ENCODE measurements around the gene NABP1.
"Not testable (repeated sequence)": the region's sequence is repeated elsewhere in the genome, so short reads cannot be mapped to it uniquely, and the experiment has no call there.

The NABP1 gene

GRCh38 chr2:191677646-191678436 is at the start of gene NABP1:
TSS of gene NABP1 (plus strand) at chr2:191678136. CDS start at chr2:191678615, 479 bp downstream.
- peak; percentile 96 to 99 (median 98) for DNase-seq (ENCODE audit: low read depth in 3 of 3)

GRCh38 chr2:191629001-191629453 is 48.9 kb upstream of the NABP1 start:
- DNase-seq (ENCODE audit: low read depth in 3 of 3), result no peak

- DNase-seq (ENCODE audit: low read depth in 3 of 3), result no peak
Observed at GRCh38 chr2:191629976-191630712, 47.8 kb upstream of the NABP1 start.

GRCh38 chr2:191631754-191632153 is 46.2 kb upstream of the NABP1 start:
- DNase-seq (ENCODE audit: low read depth in 3 of 3), result no peak

- DNase-seq (ENCODE audit: low read depth in 3 of 3), result no peak
Observed at GRCh38 chr2:191632426-191632825, 45.5 kb upstream of the NABP1 start.

GRCh38 chr2:191634791-191635190 is 43.1 kb upstream of the NABP1 start:
- DNase-seq (ENCODE audit: low read depth in 3 of 3), result no peak

- DNase-seq (ENCODE audit: low read depth in 3 of 3), result no peak
Observed at GRCh38 chr2:191635333-191636234, 42.4 kb upstream of the NABP1 start.

GRCh38 chr2:191636235-191636543 is 41.7 kb upstream of the NABP1 start:
- DNase-seq (ENCODE audit: low read depth in 3 of 3), result no peak

GRCh38 chr2:191636586-191636985 is 41.4 kb upstream of the NABP1 start:
- no peak for DNase-seq (ENCODE audit: low read depth in 3 of 3)

GRCh38 chr2:191637182-191638078 is 40.5 kb upstream of the NABP1 start:
- no peak for DNase-seq (ENCODE audit: low read depth in 3 of 3)

GRCh38 chr2:191638079-191638801 is 39.7 kb upstream of the NABP1 start:
- no peak for DNase-seq (ENCODE audit: low read depth in 3 of 3)

- no peak for DNase-seq (ENCODE audit: low read depth in 3 of 3)
Observed at GRCh38 chr2:191638802-191639172, 39.1 kb upstream of the NABP1 start.

- no peak for DNase-seq (ENCODE audit: low read depth in 3 of 3)
Observed at GRCh38 chr2:191641609-191642008, 36.3 kb upstream of the NABP1 start.

- no peak for DNase-seq (ENCODE audit: low read depth in 3 of 3)
Observed at GRCh38 chr2:191642541-191642940, 35.4 kb upstream of the NABP1 start.

- DNase-seq (ENCODE audit: low read depth in 3 of 3), result no peak
Observed at GRCh38 chr2:191643429-191643828, 34.5 kb upstream of the NABP1 start.

- not testable (repeated sequence) for DNase-seq (ENCODE audit: low read depth in 3 of 3)
Observed at GRCh38 chr2:191644613-191645012, 33.3 kb upstream of the NABP1 start.

- DNase-seq (ENCODE audit: low read depth in 3 of 3), result no peak
Observed at GRCh38 chr2:191645032-191645431, 32.9 kb upstream of the NABP1 start.

- DNase-seq (ENCODE audit: low read depth in 3 of 3), result no peak
Observed at GRCh38 chr2:191645434-191646162, 32.3 kb upstream of the NABP1 start.

GRCh38 chr2:191646163-191646902 is 31.6 kb upstream of the NABP1 start:
- DNase-seq (ENCODE audit: low read depth in 3 of 3), result no peak

All from stimulated activated CD4-positive, alpha-beta T cell treated with anti-CD3 and anti-CD28 coated beads, TNF-alpha, amount 100 ng/mL, for 24 hours (primary cell).